ENCODE data around the gene DYSF.

DYSF gene

DNA sequence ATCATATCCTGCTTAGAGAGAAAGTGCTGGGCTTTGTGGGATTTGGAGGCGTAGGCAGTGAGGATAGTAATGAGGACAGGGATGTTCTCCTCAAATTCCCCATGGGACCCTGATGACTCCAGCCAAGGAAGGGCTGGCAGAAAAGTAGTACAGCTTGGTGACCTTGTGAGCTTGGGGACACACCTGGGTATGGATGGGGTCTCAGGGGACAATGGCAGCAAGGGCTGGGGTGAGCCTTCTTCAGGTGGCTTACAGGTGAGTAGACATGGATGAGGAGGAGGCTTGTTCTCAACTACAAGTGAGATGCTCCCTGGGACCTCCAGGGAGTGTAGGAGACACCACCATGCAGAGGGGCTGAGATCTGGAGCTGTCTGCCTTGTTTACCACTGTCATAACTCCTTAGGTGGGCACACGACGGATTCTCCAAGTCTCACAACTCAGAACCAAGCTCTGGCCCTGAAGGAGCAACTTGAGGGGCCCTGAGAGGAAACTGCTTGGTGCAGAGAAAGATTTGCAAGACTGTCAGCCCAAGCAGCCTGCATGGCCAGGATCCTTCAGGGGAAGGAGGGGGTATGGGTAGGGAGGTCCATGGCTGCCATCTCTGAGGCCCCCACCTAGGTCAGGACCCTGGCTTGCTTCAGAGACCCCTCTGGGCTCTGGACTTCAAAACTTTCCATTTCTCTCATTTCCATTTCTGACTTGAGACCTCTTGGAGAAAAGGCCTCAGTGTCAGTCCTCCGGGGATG, 262.8 kb downstream of the DYSF start:
- DNase-seq = no peak

DNA sequence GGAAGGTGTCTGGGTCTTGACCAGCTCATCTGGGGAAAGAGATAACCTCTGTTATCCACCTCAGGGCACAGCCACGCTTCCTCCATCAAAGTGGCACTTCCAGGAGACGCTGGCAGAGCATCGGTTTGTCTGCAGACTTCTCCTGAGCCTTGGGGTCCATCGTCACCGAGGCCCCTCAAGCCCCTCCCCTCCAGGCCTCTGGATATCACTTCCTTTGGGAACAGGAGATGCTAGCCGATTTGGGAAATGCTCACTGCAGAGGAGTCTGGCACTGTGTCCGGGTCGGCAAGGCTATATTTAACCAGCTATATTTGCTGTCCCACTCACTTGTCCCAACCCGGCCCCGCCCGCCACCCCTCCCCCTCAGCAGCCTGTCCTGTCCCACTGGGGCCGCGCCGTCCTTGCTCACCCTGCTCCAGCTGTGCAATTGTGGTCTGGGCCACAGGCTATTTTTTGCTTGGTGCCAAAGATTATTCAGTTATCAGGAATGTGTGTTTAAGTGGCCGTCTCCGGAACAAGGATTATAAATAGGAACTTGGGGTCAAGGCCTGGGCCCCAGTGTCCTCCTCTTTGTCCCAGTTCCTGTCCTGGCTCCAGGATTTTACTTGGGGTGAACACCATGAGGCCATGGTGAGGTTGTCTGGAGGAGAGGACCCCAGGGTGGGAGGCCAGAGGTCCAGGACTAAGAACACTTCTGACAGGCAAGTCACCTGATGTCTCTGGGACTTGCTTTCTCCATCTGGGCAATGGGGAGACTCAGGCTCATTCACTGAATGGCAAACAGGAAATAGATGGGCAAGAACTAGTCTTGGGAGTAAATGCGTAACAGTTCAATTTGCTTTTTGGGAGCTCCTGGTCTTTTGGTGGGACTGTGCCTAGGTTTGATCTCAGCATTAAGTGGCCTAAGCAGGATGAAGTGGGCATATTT, 263.6 kb downstream of the DYSF start:
- DNase-seq = no peak

DNA sequence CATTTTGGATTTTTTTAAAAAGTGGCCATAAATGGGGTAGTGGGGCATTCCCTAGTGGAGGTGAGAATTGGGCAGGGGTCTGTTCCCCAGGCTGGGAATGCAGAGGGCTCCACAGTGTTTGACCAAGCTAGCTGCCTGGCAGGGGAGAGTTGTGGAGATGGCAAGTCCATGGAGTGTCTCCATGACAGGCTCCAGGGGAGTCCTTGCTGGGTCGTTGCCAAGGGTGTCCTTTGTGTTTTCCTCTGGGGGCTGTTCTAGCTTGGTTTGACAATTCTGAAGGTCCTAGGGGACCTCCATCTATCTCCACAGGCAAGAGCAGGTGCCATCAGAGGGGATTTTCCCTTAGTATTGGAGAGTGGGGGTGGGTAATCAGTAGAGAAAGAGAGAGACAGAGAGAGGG, 265.3 kb downstream of the DYSF start:
- DNase-seq = no peak

DNA sequence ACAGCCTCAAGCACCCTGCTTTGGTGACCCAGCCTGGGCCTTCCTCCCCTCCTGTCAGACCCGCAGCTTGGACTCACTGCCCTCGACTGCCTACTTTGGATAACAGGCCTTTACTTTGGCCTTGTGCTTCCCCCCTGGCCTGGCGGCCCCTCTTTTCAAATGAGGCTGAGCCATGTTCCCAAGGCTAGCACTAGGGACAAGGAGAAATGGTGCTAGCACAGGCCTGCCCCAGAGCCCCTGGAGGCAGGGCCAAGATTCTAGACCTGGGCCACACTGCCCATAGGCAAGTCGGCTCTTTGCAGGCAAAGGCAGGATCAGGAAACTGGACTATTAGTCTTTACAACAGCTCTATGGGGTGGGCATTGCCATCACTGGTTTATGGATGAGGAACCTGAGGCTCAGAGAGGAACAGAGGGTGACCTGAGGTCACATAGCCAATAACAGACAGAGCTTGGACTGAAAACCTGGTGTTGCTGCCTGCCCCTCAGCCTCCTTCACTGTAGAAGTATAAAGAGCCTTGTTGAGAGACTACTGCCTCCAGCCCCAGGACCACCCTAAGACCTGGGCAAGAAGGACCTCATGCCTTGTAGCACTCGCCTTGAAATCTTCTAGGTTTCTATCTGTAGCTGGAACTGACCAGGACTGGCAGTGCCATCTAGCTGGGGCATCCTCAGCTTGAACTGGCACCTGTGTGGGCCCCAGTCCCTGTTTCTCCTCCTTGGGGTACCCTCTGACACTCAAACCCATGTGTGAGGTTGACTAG, 266.3 kb downstream of the DYSF start:
- DNase-seq = no peak

DNA sequence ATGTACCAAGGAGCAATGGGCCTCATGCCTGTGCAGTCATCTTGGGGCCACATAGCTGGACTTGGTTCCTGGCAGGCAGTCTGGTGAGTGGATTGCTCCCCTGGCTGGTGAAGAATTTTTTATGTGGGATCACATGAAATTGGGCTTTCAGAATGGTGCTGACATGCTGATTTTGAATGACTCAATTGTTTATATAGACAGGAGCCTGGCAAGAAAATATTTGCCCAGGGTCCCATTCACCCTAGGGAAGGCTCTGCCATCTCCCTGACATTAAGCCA, 266.9 kb downstream of the DYSF start:
- no peak for DNase-seq

- DNase-seq = no peak
Measured at GRCh38 chr2:71720596-71721361, 267.4 kb downstream of the DYSF start.

- no peak for DNase-seq
Measured at GRCh38 chr2:71721362-71721665, 268.0 kb downstream of the DYSF start.

DNA sequence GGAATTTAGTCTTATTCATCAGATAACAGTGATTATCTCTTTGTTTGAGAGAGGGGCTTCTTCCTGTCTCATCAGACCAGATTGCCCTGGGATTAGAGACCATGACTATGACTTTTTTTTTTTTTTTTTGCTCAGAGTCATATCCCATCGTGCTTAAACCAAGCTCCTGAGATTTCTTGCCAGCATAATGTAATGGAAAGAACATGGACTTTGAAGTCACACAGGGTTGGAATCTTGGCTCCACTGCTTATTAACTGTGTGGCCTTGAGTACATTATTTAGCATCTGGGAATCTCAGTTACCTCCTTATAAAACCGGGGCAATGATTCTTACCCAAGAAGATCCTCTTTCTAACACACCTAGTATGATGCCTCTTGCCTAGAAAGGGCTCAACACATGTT, 268.3 kb downstream of the DYSF start:
- DNase-seq = no peak

DNA sequence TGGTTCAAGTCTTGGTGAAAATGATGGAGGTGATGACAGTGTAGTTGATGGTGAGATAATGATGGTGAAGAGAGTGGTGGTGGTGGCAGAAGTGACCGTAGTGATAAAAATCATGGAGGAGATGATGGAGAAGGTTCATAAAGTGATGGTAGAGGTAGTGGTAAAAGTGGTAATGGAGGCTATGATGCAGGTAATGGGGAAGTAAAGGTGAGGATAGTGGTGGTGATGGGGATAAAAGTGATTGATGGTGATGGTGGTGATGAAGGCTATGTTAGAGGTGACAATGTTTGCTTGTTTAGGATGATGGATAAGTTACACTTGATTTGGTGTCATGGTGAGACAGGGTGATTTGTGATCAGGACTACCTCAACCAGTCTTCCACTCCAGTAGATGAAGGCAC, 268.9 kb downstream of the DYSF start:
- DNase-seq = no peak

GRCh38 chr2:71724793-71725192, 271.4 kb downstream of the DYSF start:
- DNase-seq = no peak

DNA sequence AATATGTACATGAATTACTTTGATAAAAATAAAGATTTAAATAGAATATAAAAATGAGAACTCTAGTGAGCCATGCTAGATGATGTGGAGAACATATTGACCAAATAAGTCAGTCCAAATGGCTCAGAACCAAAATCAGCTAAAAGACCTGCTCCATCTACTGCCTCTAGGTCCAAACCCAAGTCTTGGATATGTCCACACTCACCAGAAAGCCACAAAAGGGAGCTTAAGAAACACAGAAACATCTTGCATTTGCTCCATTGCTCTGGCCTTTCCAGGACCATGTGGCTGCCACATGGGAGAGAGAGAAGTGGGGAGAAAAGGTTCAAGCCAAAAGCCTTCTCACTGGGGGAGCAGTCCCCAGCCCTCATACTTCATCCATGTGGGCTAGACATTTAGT, 272.5 kb downstream of the DYSF start:
- DNase-seq = no peak

- DNase-seq = no peak
Measured at GRCh38 chr2:71727562-71727961, 274.2 kb downstream of the DYSF start.

DNA sequence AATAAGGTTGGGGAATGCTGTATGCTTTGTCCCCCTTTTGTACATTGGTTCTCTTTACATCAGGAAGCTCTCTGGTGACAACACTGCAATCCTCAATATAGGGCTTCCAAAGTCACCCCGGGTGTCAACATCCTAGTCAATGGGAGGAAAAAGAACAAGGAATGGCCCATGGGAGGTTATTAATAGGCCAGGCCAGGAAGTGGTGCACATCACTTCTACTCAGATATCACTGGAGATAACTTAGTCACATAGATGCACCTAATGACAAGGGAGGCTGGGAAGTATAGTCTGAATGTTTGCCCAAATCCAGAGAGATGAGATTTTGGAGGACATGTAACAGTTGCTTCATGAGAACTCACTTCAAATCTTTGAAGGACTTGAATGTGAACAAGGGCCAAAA, 274.7 kb downstream of the DYSF start:
- no peak for DNase-seq

DNA sequence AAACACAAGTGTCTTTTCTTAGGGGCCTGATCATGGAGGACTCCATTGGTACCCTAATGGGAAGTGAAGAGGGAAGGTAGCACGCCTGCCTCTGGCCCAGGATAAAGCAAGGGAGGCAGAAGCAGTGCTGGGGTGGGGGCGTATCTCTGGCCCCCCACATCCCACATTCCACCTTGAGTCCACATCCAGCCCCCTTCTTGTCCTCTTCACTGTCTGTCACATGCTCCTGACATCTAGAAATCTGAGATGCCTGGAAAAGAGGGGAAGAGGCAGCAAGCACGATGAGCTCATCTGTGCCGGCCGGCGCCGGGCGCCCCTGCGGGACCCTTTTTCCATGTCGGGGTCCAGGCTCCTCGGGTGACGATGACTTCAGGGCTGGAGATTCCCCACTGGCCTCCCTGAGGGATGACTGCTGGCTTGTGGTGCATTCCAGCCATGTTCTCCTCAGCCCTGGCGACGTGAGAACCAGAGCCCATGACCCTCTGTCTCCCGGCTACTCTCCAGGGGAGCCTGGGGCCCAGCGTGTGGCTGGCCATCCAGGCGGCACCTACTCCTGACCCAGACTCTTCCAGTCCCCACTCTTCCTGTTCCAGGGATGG, 277.5 kb downstream of the DYSF start:
- DNase-seq = no peak

DNA sequence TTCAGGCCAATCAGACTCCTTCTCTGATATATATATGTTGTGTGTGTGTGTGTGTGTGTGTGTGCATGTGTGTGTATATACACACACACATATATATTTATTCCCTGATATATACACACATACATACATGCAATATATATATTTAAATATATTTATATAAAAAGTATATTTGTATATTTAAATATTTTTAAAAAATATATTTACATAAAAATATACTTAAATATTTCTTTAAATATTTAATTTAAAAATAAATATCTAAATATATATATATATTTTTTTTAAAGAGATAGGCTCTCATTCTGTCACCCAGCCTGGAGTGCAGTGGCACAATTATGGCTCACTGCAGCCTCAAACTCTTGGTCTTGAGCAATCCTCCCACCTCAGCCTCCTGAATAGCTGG, 281.3 kb downstream of the DYSF start:
- DNase-seq = no peak

DNA sequence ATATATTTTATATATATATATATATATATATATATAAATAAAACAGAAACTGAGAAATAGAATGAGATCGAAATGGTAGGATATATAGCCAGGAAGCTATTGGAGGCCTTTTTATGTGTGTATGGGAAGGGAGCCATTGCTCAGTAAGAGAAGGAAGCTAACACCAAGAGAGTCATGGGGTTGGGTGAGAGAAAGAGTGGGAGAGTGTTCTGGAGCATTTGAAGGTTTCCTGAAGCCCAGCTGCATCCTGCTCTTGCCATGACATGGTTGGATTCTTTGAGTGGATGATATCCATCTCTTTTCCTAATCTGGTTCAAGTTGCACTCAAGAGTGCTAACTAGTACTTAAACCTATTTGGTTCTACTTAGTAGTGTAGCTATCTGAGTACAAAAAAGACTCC, 282.3 kb downstream of the DYSF start:
- no peak for DNase-seq

Data from stimulated activated CD4-positive, alpha-beta T cell treated with anti-CD3 and anti-CD28 coated beads, Interleukin-2, amount 100 ng/mL, for 48 hours (primary cell).